Measurements from ENCODE around the gene PXDN.

The PXDN gene

GRCh38 chr2:1649103-1650084 is 94.9 kb downstream of the PXDN start:
- no peak for DNase-seq (ENCODE audit: low spot score)

DNA sequence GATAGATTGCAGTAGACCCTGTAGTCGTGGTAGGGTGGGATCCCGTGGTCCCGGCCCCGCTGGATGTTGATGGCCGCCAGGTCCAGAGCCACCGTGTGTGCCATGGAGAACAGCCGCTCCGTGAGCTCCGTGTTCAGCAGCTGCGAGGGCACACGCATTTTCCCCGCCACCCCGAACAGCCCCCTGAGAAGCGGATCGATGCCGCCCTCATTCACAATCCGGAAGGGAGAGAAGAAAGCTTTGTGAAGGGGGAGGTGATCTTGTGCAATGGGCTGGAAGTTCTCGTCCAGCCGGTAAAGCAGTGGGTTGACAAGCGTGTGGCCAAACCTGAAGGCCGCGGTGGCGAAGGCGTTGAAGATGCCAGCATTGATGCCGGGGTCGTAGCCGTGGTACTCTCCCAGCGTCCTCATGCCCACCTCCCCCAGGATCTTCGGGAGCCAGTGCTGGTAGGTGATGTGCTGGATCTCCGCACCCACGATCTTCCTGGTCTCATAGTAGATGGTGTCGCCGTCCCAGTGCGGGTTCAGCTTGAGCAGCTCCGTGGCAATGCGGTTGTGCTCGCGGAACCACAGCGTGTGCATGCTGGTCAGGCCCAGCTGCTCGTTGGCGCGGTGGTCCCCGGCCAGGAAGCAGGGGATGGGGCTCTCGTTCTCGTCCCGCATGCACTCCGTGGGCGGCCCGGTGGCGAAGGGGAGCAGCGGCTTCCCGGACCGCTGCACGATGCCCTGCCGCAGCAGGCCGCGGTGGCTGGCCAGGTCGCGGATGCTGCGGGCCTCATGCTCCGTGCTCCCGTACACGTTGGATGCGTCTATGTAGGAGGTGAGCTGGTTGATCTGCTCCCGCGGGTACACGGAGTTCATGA is 95.8 kb downstream of the PXDN start:
- no peak for DNase-seq (ENCODE audit: low spot score)

- DNase-seq (ENCODE audit: low spot score) = no peak
Observed at GRCh38 chr2:1647417-1648240, 96.7 kb downstream of the PXDN start.

GRCh38 chr2:1645761-1646476 is 98.4 kb downstream of the PXDN start:
- DNase-seq (ENCODE audit: low spot score) = no peak

GRCh38 chr2:1644427-1644826 is 99.9 kb downstream of the PXDN start:
- no peak for DNase-seq (ENCODE audit: low spot score)

- no peak for DNase-seq (ENCODE audit: low spot score)
Observed at GRCh38 chr2:1642993-1643619, 101.2 kb downstream of the PXDN start.

DNA sequence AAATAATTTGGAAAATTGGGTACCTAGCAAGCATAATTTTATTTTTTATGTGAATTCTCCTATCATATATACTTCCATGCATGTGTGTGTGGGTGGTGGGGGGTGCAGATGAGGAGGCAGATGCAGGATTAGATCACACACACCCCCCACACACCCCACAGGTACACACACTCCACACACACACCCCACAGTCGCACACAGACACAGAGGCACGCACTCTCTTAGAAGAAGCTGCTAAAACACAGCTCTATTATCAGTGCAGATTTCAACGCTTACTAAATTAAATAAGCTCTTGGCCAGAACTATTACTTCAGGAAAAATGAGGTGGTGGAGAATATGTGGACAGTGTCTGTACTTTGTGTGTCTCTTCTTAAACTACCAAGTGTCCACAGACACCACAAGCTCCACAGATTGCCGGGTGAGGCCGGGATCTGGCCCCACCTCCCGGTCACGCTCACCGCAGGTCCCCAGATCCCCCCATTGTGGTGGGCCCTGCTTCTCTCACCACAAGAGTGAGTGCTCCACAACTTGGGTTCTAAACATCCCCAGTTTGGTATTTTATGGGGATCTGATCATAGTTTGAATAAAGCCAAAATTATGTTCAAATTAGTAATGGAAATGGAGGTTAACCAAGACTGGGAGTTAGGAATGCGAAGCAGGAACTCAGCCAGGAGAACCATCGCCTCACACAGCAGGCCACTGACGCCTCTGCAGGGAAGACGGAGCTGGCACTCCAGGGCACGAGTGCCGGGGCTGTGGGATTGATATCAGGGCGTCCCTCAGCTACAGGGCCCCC is 102.1 kb downstream of the PXDN start:
- DNase-seq (ENCODE audit: low spot score) = no peak

GRCh38 chr2:1641523-1641922 is 102.8 kb downstream of the PXDN start:
- no peak for DNase-seq (ENCODE audit: low spot score)

DNA sequence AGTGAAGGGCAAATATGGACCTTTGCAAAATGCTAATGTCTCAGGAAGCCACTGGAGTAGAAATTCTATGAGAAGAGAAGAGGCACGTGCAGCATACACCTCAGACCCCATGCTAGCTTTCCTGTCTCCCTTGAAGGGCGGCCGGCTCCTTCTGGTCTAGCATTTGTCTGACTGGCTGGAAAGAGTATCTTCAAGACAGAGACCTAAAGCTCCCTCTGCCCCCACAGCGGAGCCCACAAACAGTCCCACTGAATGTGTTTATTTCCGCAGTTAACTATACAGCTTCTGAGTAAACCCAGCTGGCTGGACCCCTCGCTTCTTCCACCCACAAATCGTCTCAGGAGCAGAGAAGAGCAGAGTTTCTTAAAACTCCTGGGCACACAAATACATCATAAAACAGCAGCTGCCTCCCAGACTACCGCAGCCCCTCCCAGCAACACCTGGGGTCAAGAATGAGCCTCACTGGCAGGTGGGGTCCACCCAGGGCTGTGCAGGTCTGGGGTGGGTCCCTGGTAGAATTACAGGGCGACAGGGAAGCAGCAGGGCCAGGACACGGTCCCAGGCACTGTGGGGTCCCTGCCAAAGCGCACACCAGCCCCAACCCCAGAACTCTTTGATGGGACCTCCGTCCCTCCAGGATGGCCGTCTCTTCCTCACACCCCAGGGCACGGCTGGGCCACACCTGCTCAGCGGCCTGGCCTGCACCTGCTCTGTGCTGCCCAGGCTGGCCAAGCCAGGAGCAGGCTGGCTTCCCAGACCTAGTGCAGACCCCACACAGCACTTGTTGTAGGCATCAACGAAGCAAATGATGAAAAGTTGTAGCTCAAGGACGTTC is 103.8 kb downstream of the PXDN start:
- no peak for DNase-seq (ENCODE audit: low spot score)

DNA sequence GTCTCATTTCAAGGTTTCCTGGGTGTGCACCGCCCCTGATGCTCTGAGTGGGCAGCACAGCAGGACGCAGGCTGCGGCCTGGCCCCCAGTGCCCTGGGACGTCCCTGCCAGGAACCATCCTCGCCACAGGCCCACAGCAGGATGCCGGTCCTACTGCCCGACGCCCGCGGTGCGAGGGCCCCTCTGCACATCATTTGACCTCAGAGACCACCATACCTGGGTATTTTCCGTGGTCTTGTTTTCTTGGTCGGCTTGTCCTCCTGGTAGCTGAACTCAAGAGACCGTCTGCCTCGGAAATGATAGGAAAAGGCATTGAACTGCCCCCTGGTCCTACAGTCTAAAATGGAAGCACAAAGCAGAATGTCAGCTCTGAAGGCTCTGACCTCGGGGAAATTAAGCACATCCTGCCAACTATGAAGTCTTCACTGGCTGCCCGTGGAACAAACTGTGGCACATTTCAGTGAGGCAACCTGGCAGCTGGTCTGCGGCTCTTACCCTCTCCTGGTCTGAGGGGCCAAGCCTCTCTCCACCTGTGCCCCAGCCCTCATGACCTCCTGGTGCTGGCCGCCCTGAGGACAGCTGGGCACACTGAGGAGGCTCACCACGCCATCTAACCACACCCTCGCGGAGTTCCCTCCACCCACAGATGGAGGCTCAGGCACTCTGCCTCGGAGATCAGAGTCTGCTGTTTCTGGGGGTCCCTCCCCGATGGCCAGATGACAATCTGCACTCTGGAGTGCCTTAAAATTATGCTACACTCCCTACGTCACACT is 105.0 kb downstream of the PXDN start:
- no peak for DNase-seq (ENCODE audit: low spot score)

- no peak for DNase-seq (ENCODE audit: low spot score)
Observed at GRCh38 chr2:1638281-1638860, 105.9 kb downstream of the PXDN start.

DNA sequence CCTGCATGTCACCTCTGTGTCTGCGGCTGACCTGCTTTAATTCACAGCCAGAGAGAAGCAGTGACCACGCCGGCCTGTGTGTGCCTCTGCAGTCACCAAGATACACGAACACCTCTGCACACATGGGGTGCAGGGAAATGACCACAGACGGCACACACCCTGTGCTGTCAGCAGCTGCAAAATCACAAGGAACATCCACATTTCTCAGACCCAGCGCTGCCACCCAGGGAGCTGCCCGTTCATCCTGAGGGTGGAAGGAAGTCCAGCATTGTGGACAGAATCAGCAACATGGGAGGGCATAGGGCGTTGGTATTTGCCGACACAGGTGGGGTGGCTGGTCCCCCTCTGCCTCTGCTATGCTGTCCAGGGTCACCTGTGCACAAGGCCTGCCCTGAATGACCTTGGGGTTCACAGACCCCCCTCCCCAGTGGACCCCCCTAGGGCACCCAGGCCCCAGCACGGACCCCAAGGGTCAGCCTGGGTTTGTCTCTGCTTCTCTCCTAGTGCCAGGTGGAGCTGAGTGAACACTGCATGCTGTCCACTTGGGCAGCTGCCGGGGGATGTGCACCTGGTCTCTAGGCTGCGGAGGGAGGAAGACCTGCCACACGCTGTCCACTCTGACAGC is 107.4 kb downstream of the PXDN start:
- DNase-seq (ENCODE audit: low spot score) = no peak

DNA sequence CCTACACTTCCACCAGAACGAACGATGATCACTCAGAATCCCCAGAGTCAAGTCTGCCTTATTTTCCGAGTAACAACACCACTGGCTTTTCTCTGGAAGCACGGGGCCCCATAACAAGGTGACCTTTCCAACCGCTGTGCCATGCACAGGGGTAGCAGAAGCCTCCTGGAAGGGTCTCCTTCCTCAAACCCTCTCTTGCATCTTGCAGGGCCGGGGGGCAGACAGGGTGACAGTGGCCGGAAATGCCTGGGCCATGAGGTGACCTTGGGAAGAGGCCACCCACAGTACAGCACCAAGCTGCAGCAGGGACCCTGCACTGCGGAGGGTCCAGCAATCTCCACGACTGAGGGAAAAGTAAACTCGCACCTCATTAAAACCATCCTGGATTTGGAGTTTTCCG is 108.5 kb downstream of the PXDN start:
- DNase-seq (ENCODE audit: low spot score) = no peak

DNA sequence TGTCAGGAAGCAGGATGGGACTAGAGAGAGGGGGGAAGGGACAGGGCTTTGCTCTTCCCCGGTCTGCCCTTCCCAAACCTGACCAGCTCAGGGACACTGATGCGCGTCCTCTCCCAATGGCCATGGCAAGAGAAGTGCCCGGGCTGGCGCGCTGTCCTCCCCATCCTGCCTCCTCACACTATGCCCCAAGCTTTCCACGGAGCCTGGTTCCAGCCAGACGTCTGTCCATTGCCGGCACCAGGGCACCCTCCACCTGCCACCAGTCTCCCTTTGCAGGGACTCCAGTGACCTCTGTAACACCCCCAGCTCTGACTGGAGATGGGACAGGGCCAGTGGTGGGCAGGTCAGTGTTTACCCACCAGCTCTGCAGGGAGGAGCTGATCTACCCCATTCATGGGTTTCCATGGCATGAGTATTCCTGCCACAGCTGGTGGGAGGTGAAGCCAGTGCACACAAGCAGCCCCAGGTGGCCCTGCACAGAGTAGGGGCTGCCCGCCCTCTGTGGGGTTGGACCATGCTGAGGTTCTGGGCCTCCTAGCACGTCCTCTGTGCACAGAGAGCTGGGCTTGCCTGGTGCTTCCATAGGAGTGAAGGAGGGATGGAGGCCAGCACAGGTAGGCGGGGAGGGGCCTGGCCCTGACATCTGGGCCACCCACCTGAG is 109.5 kb downstream of the PXDN start:
- DNase-seq (ENCODE audit: low spot score) = no peak

DNA sequence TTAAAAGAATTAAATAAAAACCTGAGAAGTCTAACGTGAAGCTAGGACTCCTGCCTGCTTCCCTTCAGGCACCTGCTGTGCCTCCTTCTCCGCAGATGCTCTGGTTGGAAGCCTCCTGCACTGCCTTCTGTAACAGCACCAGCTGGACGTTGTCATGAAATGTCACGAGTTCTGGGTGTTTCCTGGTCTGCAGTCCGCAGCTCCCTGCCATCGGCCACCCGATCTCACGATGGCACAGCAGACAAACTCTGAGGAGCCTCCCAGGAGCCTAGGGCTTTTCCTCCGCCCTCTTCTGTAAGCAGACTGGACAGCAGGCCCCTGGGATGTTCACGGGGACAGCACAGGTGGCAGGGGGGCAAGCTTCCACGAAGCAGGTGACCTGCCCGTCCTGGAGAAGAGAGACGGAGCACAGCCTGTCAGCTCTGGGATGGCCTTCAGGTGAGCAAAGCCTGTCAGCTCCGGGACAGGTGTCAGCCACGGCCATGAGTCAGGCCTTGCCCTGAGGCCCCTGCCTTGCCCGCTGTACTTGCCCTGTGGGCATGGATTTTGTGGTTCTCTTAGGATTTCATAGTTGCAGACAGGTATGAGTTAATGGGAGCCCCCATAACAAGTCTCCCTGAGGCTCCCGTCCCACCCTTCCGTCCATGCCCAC is 110.3 kb downstream of the PXDN start:
- DNase-seq (ENCODE audit: low spot score) = no peak

GRCh38 chr2:1633092-1633671 is 111.1 kb downstream of the PXDN start:
- DNase-seq (ENCODE audit: low spot score) = no peak

Data from germinal center (tissue), 1 donor.